HG02870 (cell line): ENCODE measurements around the gene RSPH1.

Experiments
- ATAC-seq: cut with Tn5 transposase; IDR thresholded peaks from one replicate; pipeline ENCODE4 v1.9.1; 2021; ENCODE audit warnings: mild to moderate bottlenecking, moderate library complexity; ENCODE audit not compliant: unreplicated experiment

The RSPH1 gene

GRCh38 chr21:42431196-42431595, 64.8 kb downstream of the RSPH1 start:
- no peak for ATAC-seq

DNA sequence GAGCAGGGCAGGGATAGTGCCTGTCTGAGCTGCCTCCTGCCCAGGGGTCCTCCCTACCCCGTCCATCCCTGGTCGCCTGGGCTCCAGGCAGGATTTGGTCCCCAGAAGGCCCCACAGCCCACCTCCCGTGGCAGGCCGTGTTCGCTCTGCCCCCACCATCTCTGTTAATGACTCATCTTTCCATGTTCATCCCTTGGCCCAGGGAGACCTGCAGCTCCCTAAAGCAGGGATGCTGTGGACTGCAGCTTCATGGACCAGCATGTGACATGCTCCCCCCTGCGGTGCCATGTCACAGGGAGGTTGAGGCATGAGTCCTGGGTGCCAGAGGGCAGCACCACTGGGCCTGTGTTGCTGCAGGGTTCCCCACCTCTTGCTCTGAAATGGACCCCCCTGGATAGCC, 65.5 kb downstream of the RSPH1 start:
- no peak for ATAC-seq

DNA sequence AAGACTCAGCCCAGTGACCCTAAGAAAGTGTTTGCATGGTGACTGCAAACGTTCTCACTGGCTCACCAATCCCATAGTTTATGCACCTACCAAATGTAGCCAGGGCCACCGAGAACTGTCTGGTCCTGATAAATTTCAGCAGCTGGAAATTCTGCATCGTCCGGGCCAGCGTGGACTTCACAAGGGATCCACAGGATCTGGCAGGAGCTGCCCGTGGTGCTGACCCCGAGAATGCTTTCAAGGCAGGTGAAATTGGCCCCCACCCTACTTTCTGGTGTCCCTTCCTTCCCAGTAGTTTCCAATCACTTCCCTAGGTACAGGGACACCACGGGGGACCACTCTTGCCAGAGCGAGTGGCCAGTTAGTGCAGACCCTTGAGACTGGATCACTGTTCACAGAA, 66.2 kb downstream of the RSPH1 start:
- no peak for ATAC-seq

DNA sequence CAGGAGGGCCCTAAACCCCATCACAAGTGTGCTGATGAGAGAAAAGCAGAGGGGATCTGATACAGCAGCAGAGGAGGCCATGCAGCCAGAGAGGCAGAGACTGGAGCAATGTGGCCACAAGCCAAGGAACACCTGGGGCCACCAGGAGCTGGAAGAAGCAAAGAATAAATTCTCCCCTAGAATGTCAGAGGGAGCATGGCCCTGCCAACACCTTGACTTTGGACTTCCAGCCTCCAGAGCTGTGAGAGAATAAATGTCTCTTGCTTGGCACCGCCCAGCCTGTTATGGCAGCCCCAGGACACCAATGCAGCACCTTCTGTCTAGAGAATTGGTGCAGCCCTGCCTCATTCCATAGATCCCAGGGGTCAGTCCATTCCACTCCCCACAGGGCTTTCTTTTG, 67.0 kb downstream of the RSPH1 start:
- ATAC-seq, result no peak

DNA sequence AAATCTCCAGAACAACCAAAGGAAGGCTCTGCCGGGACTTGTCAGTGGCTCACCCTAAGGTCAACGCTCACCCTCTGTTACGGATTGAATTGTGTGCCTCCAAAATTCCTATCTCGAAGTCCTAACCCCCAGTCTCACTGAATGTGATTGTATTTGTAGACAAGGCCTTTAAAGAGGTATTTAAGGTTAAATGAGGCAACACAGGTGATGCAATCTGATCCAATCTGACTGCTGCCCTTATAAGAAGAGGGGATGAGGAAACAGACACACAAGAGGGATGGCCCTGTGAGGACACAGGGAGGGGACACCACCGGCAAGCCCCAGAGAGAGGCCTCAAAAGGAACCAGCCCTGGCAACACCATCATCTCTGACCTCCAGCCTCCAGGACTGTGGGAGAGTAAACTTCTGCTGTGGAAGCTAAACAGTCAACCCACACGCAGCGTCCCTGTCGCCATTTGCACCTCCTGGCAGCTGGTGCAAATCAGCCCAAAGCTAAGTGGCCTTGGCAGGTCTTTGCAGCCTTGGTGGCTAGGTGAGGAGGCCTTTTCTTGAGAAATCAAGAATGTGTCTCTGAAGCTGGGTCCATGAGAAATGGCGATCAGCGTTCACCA, 68.1 kb downstream of the RSPH1 start:
- no peak for ATAC-seq

- ATAC-seq, result no peak
Measured at GRCh38 chr21:42426876-42427480, 69.0 kb downstream of the RSPH1 start.

DNA sequence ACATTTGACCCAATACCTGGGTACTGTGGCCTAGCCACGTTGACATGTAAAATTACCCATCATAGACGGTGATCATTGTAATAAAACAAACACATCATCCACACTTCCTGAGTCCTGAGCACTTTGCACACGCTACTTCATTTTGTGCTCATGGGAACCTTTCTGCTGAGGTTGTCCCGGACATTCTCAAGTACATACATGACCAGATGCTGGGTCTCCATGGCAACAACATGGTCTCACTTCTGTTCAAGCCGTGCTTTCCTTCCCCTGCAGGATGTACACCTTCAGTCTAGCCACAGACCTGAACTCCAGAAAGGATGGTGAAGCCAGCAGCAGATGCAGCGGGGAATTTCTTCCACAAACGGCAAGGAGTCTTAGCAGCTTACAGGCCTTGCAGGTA, 69.6 kb downstream of the RSPH1 start:
- no peak for ATAC-seq

DNA sequence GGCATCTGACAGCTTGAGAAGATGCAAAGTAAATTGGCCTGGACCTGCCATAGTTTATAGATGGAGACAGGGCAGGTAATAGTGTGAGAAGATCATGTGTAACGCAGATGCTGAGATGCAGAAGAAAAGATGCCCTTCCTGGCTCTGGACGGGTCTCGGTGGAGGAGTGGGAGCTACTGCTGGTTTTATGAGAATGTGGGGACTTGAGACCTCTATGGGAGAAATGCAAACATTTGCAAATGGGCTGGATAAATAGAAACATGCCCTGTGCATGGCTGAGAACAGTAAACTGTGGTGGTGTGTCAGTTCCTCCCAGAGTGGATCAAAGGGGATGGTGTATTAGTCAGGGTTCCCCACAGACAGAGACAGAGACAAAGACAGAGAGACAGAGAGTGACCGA, 70.4 kb downstream of the RSPH1 start:
- ATAC-seq, result no peak

GRCh38 chr21:42424914-42425541, 71.0 kb downstream of the RSPH1 start:
- no peak for ATAC-seq

DNA sequence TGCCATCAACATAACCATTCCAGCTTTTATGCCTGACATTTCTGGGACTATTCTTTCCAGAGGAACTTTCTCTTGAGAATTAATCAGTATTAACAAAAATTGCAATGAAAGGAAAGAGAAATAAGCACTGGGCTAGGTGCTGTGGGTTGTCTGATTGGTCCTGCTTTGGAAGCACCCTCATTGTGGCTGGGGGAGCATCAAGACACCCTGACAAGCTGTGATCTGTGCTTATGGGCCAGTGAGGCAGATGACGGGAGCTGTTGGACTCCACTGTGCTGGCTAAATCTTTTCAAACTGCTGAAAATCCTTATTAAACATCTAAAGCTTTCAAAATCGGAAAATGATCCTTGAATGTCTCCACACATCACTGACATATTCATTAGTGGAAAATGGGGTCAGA, 72.3 kb downstream of the RSPH1 start:
- peak; percentile 12 for ATAC-seq

GRCh38 chr21:42423197-42423675, 72.8 kb downstream of the RSPH1 start:
- peak; percentile 65 for ATAC-seq
